ENCODE measurements around the gene SUFU. TPM values are rescaled to one million over a fixed set of nuclear protein-coding genes. Genes with fewer than 3 reads are reported as not detected.

SUFU gene
- total RNA-seq, 2 experiments from 2014 or later = 8.5 to 8.8 TPM

DNA sequence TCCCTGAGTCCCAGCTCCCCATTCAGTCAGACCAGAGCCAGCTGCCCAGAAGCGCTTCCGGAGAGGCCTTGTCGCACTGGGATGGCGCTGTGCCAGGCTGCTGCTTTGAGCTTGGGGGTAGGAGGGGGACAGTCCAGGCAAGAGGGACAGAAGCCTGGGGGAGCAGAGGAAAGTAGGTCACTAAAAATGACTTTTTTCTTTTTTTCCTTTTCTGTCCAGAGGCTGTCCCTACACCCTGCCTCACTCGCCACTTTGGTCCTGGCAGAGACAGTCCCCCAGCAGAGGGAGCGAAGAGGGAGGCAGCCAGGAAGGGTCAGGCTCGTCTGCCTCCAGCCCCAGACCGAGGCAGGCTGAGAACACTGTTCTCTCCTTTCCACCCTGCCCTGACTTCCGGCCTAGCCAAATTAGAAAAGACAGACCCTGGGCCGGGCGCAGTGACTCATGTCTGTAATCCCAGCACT is 124.7 kb downstream of the SUFU start:
- DNase-seq = no peak
- no peaks in the 10 kb centered on the region for H3K27me3 Mint-ChIP-seq
- intact Hi-C loops (cut with micrococcal nuclease) = no loop called here
- H3K9me3 Mint-ChIP-seq = no peaks in the 10 kb centered on the region
- no peak overlapping the region for H3K4me3 Mint-ChIP-seq
- POLR2A ChIA-PET = no interaction called here
- H3K27ac Mint-ChIP-seq = no peak overlapping the region
- CTCF ChIA-PET = interaction anchor here (1.7 kb wide), 1 partner anchor 41 kb away, joined by 4 read pairs; no protein-coding TSS in a partner anchor
- peaks cover 15% of the 10 kb centered on the region for H3K4me1 Mint-ChIP-seq (ENCODE audit: low read depth)
- no peaks in the 10 kb centered on the region for H3K36me3 Mint-ChIP-seq (ENCODE audit: low read depth)
- TF ChIP-seq, protein P1, sequence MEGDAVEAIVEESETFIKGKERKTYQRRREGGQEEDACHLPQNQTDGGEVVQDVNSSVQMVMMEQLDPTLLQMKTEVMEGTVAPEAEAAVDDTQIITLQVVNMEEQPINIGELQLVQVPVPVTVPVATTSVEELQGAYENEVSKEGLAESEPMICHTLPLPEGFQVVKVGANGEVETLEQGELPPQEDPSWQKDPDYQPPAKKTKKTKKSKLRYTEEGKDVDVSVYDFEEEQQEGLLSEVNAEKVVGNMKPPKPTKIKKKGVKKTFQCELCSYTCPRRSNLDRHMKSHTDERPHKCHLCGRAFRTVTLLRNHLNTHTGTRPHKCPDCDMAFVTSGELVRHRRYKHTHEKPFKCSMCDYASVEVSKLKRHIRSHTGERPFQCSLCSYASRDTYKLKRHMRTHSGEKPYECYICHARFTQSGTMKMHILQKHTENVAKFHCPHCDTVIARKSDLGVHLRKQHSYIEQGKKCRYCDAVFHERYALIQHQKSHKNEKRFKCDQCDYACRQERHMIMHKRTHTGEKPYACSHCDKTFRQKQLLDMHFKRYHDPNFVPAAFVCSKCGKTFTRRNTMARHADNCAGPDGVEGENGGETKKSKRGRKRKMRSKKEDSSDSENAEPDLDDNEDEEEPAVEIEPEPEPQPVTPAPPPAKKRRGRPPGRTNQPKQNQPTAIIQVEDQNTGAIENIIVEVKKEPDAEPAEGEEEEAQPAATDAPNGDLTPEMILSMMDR (IDR thresholded peaks at IDR 0.05) = no peak
- ATAC-seq = no peak

GRCh38 chr10:102629661-102630614 is 126.2 kb downstream of the SUFU start:
- Mint-ChIP-seq H3K9me3 (no peaks in the 10 kb centered on the region), H3K27me3 (no peaks in the 10 kb centered on the region), H3K27ac (no peak overlapping the region), H3K4me3 (no peak overlapping the region), H3K36me3 (ENCODE audit: low read depth) (no peaks in the 10 kb centered on the region), H3K4me1 (ENCODE audit: low read depth) (peaks cover 29% of the 10 kb centered on the region)
- ATAC-seq (no peak), DNase-seq (no peak)
- TF ChIP-seq, protein P1 (IDR thresholded peaks at IDR 0.05) = no peak
- CTCF ChIA-PET = interaction anchor here (0.6 to 1.3 kb wide), 3 partner anchors 15 to 40 kb away, joined by 3 read pairs; no protein-coding TSS in a partner anchor
- intact Hi-C loops (cut with micrococcal nuclease) = no loop called here
- POLR2A ChIA-PET = interaction anchor here (0.9 kb wide), 1 partner anchor 10 kb away, joined by 5 read pairs; no protein-coding TSS in a partner anchor

DNA sequence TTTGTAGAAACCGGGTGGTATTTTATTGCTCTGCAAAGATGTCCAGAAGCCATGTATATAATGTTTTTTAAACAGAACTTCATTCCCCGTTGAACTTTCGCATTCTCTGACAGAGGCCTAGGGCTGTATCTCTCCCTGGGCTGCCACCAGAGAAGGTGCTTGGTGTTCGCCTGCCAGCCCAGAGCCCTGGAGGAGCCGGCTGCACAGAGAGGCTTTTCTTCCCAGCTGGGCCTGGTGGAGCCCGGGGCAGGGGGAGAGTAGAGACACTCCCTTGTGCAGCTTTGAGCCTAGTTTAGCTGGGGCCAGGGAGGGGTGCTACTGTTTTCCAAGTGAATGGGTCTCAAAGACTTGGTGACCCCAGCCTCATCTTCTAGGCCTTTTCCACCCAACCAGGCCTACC is 126.9 kb downstream of the SUFU start:
- no peak overlapping the region for H3K27ac Mint-ChIP-seq
- POLR2A ChIA-PET = no interaction called here
- DNase-seq (no peak), ATAC-seq (no peak)
- TF ChIP-seq, protein P1 (IDR thresholded peaks at IDR 0.05) = no peak
- intact Hi-C loops (cut with micrococcal nuclease) = no loop called here
- no peaks in the 10 kb centered on the region for H3K9me3 Mint-ChIP-seq
- peaks cover 36% of the 10 kb centered on the region for H3K4me1 Mint-ChIP-seq (ENCODE audit: low read depth)
- no peaks in the 10 kb centered on the region for H3K36me3 Mint-ChIP-seq (ENCODE audit: low read depth)
- H3K4me3 Mint-ChIP-seq = no peak overlapping the region
- H3K27me3 Mint-ChIP-seq = no peaks in the 10 kb centered on the region
- CTCF ChIA-PET = interaction anchor here (0.6 to 1.3 kb wide), 3 partner anchors 16 to 40 kb away, joined by 3 read pairs; no protein-coding TSS in a partner anchor

GRCh38 chr10:102631525-102632393 is 128.0 kb downstream of the SUFU start:
- ATAC-seq = no peak
- intact Hi-C loops (cut with micrococcal nuclease) = no loop called here
- Mint-ChIP-seq H3K27me3 (no peaks in the 10 kb centered on the region), H3K4me1 (ENCODE audit: low read depth) (peaks cover 41% of the 10 kb centered on the region), H3K9me3 (no peaks in the 10 kb centered on the region), H3K36me3 (ENCODE audit: low read depth) (no peaks in the 10 kb centered on the region), H3K4me3 (no peak overlapping the region), H3K27ac (peak overlapping the region; percentile 89)
- TF ChIP-seq, protein P1 (IDR thresholded peaks at IDR 0.05) = no peak
- CTCF ChIA-PET = interaction anchor here (1.0 to 1.5 kb wide), 4 partner anchors 13 to 82 kb away, joined by 3 to 4 read pairs (median 4); partner anchors contain the start of genes ARL3 and SFXN2
- POLR2A ChIA-PET = interaction anchor here (0.8 to 1.3 kb wide), 4 partner anchors 9 to 26 kb away, joined by 3 to 4 read pairs (median 3); no protein-coding TSS in a partner anchor
- no peak for DNase-seq

Data from activated CD8-positive, alpha-beta T cell treated with anti-CD3 and anti-CD28 coated beads for 36 hours (primary cell).